ENCODE results near the gene HLCS. TPM values are rescaled to one million over a fixed set of nuclear protein-coding genes. Genes with fewer than 3 reads are reported as not detected.

Gene HLCS
- total and polyA plus RNA-seq, 2 of the 4 experiments (the other 2 are of a cell fraction): 10.6 to 21.0 TPM

DNA sequence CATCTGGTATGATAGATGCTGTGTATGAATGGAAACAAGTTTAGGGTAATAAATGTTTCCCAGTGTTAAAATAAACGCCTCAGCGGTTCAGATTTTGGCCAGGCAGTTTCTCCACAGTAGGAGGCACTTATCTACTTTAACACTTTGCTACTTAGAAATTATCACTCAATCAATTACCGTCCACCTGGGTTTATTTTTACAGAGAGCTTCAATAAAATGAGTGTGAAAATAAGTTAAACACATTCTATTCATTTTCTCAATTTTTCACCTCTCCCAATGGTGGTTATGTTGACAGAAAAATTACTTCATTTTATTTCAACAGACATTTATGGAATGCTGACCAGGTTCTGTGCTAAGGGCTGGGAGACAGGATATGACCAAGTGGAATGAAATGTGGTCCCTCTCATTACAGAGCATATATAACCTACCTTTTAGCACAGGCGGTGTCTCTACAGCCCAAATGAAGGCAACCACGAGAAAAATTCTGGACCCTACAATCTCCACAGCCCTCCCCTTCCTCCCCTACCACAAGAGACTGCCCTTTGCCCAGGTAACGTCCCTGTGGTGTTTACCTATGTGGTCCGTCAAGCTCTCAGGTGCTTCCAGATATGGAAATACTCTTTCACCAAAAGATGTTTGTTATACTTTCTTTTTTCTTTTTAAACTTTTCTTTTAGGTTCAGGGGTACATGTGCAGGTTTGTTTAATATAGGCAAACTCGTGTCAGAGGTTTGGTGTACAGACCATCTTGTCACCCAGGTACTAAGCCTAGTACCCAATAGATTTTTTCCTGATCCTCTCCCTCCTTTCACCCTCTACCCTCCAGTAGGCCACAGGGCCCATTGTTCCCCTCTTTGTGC is 105.5 kb downstream of the HLCS start:
- peak overlapping the region; percentile 91 to 96 for H4K8ac ChIP-seq (ENCODE audit: low read depth in 2 of 2, low read length in 2 of 2)
- BruUV-seq (replicated peaks): no TSS peak
- intact Hi-C loops (cut with micrococcal nuclease): no loop called here
- peak overlapping the region; percentile 97 for H3K14ac ChIP-seq (replicated peaks; ENCODE audit: low read depth, low read length)
- peak overlapping the region; percentile 97 for H4K91ac ChIP-seq (ENCODE audit: insufficient read depth, low read depth, low read length)
- H3K18ac ChIP-seq (ENCODE audit: low read depth, low read length): peak overlapping the region; percentile 95; the same call in 1 of the 2 replicates
- DNase-seq (peak; percentile 79), ATAC-seq (ENCODE audit: low read depth) (peak; percentile 78)
- peaks cover 5 to 30% of the 10 kb centered on the region in 2 experiments; a peak in 3 of 4 replicates for H3K79me1 ChIP-seq (ENCODE audit: low read depth in 1 of 2, low read length in 2 of 2)
- no peak overlapping the region for H3K4me3 ChIP-seq (ENCODE audit: insufficient read depth, low read depth, low read length)
- H4K5ac ChIP-seq (ENCODE audit: low read depth, low read length): peak overlapping the region; percentile 96; the same call in 1 of the 2 replicates
- H3K9me1 ChIP-seq (ENCODE audit: insufficient read depth, low read length): peaks cover 17% of the 10 kb centered on the region
- peak overlapping the region; percentile 98 for H2BK20ac ChIP-seq (ENCODE audit: low read depth, low read length)
- dilution Hi-C loops (cut with HindIII; ENCODE audit: low sequenced_read_pairs, unreplicated experiment): no loop called here
- peak overlapping the region; percentile 88 for H2BK5ac ChIP-seq (ENCODE audit: low read depth, low read length, poor library complexity, severe bottlenecking)
- H3K9me3 ChIP-seq (ENCODE audit: control insufficient read depth, insufficient read depth, low read length): no peaks in the 10 kb centered on the region
- peak overlapping the region; percentile 84 for H3K4me2 ChIP-seq (ENCODE audit: low read depth, low read length)
- no peaks in the 10 kb centered on the region for H4K20me1 ChIP-seq (ENCODE audit: insufficient read depth, low read length)
- peak overlapping the region; percentile 68 for H2AFZ ChIP-seq (replicated peaks; ENCODE audit: low read length, poor library complexity)
- peak overlapping the region; percentile 91 for H3K23ac ChIP-seq (ENCODE audit: low read depth, low read length)
- H2AK5ac ChIP-seq (ENCODE audit: low read depth, low read length): peak overlapping the region; percentile 100
- H3K56ac ChIP-seq (ENCODE audit: extremely low read depth, insufficient read depth, low read length): peak overlapping the region; percentile 87
- H3K36me3 ChIP-seq (ENCODE audit: control insufficient read depth, insufficient read depth, low read length): no peaks in the 10 kb centered on the region
- H2BK120ac ChIP-seq (ENCODE audit: low read depth, low read length): peak overlapping the region; percentile 98
- H3K27ac ChIP-seq (ENCODE audit: insufficient read depth, low read length): peak overlapping the region; percentile 89
- H3K9ac ChIP-seq (ENCODE audit: low read depth, low read length): peak overlapping the region; percentile 69; the same call in 1 of the 2 replicates
- 30% methylated on average over 2 of the region's 8 CpGs; no CpG with 5 or more reads in 1 of the 2 experiments for WGBS, 2 experiments (ENCODE audit: extremely low coverage in 2 of 2, insufficient read length in 1 of 2)
- peak overlapping the region; percentile 93; the same call in 2 of the 3 replicates for H2BK15ac ChIP-seq (ENCODE audit: low read depth, low read length)
- in situ Hi-C loops (cut with MboI; ENCODE audit: low sequenced_read_pairs): no loop called here
- ChIA-PET POLR2A (ENCODE audit: unreplicated experiment) (no interaction called here), CTCF (no interaction called here)
- H3K4me1 ChIP-seq (ENCODE audit: control insufficient read depth, insufficient read depth, low read length): peaks cover 13% of the 10 kb centered on the region
- TF ChIP-seq MAFK (IDR thresholded peaks at IDR 0.05; ENCODE audit: low read depth, low read length) (0 out of 2 replicates have a peak, but pooled peaks have one; percentile 18), CEBPB (IDR thresholded peaks at IDR 0.05; ENCODE audit: low read depth, low read length) (peak; percentile 16; the same call in 1 of the 2 replicates), POLR2A (IDR thresholded peaks at IDR 0.05; ENCODE audit: low read depth, low read length) (peak; percentile 52; the same call in 1 of the 2 replicates), MAZ (IDR thresholded peaks at IDR 0.05; ENCODE audit: borderline replicate concordance, low read depth, low read length) (no peak)
- H3K27me3 ChIP-seq (ENCODE audit: control insufficient read depth, insufficient read depth, low read length): no peaks in the 10 kb centered on the region
- peak overlapping the region; percentile 84 for H2AK9ac ChIP-seq (replicated peaks; ENCODE audit: low read depth, low read length, poor library complexity)
- peak overlapping the region; percentile 98 for H3K4ac ChIP-seq (ENCODE audit: low read depth, low read length)

Data from IMR-90 (cell line).